ENCODE data around the gene TCFL5. TPM values are rescaled to one million over a fixed set of nuclear protein-coding genes. Genes with fewer than 3 reads are reported as not detected.
A peak's percentile ranks its signal among the peaks of the same experiment; 100 is the strongest.

The TCFL5 gene
- total RNA-seq, 4 donors from 2014 or later = 5.2 to 8.4 (median 7.2) TPM

DNA sequence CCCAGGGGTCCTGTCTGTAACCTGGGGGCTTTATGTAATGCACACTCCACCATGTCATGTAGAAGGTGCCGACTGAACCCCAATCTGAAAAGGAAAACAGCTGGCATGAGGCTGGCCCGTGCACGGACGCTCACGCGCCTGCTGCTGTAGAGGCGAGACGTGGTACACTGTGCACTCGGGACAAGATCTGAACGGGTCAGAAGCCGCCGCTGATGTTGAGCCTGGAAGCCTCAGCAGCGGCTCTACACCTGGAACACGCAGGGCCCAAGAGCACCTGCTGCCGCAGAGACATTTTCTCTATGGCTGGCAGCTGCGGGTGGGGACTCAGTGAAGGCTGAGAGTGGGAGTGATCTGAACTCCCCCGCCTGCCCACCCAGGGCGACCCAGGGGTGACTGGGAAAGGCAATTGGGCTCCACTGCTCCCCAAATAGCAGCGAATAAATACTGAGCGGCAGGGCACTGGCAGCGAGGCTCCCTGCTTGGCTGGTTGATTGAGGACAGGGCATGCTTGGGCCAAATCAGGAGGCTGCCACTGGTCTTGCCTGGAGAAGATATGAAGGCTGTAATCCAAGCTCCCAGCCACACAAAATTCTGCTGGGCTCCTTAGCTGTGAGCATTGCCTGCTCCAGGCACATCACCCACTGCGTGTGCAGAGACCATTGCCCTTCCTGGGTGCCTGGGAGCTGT, 59.5 kb downstream of the TCFL5 start:
- no peaks in the 10 kb centered on the region for H3K27me3 ChIP-seq
- H3K36me3 ChIP-seq = peaks cover 5 to 54% (median 16%) of the 10 kb centered on the region in 3 donors
- whole genome bisulfite sequencing, 2 donors = 61 to 81% methylated on average over 16 to 20 of the region's 22 CpGs
- peaks cover 22 to 44% (median 30%) of the 10 kb centered on the region in 3 donors for H3K4me1 ChIP-seq
- TF ChIP-seq, protein P1, sequence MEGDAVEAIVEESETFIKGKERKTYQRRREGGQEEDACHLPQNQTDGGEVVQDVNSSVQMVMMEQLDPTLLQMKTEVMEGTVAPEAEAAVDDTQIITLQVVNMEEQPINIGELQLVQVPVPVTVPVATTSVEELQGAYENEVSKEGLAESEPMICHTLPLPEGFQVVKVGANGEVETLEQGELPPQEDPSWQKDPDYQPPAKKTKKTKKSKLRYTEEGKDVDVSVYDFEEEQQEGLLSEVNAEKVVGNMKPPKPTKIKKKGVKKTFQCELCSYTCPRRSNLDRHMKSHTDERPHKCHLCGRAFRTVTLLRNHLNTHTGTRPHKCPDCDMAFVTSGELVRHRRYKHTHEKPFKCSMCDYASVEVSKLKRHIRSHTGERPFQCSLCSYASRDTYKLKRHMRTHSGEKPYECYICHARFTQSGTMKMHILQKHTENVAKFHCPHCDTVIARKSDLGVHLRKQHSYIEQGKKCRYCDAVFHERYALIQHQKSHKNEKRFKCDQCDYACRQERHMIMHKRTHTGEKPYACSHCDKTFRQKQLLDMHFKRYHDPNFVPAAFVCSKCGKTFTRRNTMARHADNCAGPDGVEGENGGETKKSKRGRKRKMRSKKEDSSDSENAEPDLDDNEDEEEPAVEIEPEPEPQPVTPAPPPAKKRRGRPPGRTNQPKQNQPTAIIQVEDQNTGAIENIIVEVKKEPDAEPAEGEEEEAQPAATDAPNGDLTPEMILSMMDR (IDR thresholded peaks at IDR 0.05) = no peak
- no peak for TF ChIP-seq POLR2A (IDR thresholded peaks at IDR 0.05)
- no peak overlapping the region for H3K4me3 ChIP-seq
- H3K9me3 ChIP-seq = no peaks in the 10 kb centered on the region
- H3K27ac ChIP-seq = peak overlapping the region in 1 of 4 donors; percentile 9
- DNase-seq = no peak
- intact Hi-C loops (cut with DNase I) = no loop called here

DNA sequence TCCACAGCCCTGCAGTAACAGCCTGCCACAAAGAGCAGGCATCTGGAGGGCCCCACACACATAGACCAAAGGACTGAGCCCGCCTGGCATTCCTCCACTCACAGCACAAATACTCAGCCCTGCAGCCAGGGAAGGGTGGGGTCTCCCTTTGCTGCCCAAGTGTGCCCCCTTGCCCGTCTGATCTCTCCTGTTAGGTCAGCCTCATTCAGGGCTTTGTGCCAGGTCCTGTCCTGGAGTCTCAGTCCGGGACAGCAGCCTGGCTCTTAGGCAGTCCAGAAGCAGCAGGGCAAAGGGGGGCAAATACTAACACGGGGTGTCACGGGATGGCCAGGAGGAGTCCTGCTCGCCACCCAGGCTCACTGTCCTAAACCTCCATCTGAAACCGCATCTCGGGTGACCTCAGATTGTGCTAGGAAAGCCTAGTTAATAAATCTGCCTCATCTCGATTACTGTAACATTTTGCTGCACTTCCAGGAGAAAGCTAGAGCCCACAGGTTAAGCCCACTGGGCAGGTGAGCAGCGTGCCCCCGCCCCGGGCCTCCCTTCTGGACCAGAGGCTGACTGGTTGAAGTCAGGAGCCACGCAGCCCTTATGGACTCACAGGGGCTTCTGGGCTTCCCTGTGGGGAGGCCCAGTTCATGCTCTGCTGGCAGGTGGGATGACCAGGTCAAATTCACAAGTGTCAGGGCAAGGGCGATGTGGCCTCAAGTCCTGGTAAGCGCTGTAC, 60.2 kb downstream of the TCFL5 start:
- H3K4me1 ChIP-seq = peaks cover 21 to 44% (median 25%) of the 10 kb centered on the region in 3 donors
- H3K9me3 ChIP-seq = no peaks in the 10 kb centered on the region
- DNase-seq = no peak
- H3K4me3 ChIP-seq = no peak overlapping the region
- H3K27ac ChIP-seq = no peak overlapping the region
- WGBS, 2 donors = 96% methylated on average over 5 of the region's 15 CpGs; no CpG with 5 or more reads in 1 of the 2 donors
- intact Hi-C loops (cut with DNase I) = no loop called here
- H3K36me3 ChIP-seq = peaks cover 5 to 46% (median 16%) of the 10 kb centered on the region in 3 donors
- H3K27me3 ChIP-seq = no peaks in the 10 kb centered on the region
- TF ChIP-seq, protein P1 (IDR thresholded peaks at IDR 0.05) = no peak
- no peak for TF ChIP-seq POLR2A (IDR thresholded peaks at IDR 0.05)

DNA sequence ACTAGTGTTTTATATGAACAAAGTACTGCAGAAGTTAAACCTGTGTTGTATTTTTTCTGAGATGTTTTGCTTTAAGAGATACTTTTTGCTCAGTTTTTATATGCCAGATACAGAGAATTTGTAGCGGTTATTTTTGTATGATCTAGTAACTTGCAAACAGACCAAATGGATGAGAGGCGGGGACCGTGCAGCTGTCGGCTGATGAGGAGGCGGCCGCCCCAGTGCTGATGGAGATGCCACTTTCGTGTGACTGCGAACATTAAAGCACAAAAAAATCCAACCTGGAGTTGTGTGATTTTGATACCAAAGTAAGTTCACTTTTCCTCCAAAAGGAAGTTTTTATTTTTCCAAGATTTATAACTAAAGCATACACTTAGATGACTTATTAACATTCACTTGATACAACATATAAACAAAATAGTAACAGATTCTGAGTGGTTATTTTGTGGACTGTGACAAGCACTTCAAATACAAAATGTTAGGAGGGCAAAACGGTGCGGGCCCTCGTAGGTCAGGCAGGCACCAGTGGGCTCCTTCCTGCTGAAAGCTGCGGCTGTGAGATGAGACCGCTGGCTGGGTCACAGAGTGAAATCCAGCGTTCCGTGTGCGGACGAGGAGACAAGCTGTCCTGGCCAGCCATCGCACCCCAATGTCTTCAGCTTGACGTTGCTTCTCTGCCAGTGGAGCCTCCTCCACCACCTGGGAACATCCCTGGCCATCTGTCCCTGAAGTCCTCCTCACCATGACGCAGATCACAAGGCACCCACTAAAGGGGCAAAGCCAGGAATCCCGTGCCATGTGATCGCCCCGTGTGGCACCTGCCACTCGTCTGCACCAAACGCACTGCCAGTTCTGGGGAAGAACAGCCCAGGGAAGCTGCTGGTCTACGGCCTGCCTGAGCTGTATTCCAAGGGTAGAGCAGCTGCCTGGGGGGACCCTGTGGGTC, 61.0 kb downstream of the TCFL5 start:
- DNase-seq = no peak
- Histone ChIP-seq H3K27me3 (no peaks in the 10 kb centered on the region), H3K4me1 (peaks cover 12 to 41% (median 17%) of the 10 kb centered on the region in 3 donors), H3K9me3 (no peaks in the 10 kb centered on the region), H3K27ac (no peak overlapping the region), H3K4me3 (no peak overlapping the region), H3K36me3 (peaks cover 5 to 44% (median 16%) of the 10 kb centered on the region in 3 donors)
- intact Hi-C loops (cut with DNase I) = no loop called here
- TF ChIP-seq, protein P1 (IDR thresholded peaks at IDR 0.05) = no peak
- TF ChIP-seq POLR2A (IDR thresholded peaks at IDR 0.05) = no peak
- 90 to 91% methylated on average over 13 to 19 of the region's 26 CpGs for WGBS, 2 donors

DNA sequence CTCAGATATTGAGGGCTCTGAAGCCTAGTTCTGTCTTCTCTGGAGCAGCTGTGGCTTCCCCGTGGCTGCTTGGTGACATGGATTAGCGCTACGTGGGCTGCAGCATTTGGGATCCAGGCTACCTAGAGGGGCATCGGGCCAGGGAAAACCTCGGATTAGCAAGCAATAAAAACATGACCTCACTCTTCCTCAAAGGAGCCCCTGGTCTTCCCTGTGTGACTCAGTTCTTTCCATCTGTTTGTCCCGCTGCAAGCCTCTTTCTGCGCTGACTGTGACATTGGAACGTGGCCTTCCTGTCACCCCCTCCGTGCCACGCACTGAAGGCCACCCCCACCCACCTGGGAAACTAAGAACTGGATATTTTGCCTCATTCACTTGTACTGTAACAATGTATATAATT, 61.7 kb downstream of the TCFL5 start:
- intact Hi-C loops (cut with DNase I) = no loop called here
- Histone ChIP-seq H3K36me3 (peaks cover 5 to 44% (median 16%) of the 10 kb centered on the region in 3 donors), H3K4me1 (peaks cover 10 to 44% (median 16%) of the 10 kb centered on the region in 3 donors), H3K27ac (no peak overlapping the region), H3K4me3 (no peak overlapping the region), H3K27me3 (no peaks in the 10 kb centered on the region), H3K9me3 (no peaks in the 10 kb centered on the region)
- DNase-seq = no peak
- WGBS, 2 donors = 77 to 87% methylated on average over 9 of the region's 10 CpGs
- TF ChIP-seq, protein P1 (IDR thresholded peaks at IDR 0.05) = no peak
- no peak for TF ChIP-seq POLR2A (IDR thresholded peaks at IDR 0.05)

Measured in esophagus squamous epithelium (tissue), 5 donors.